ENCODE measurements around the gene ZNF683.
"Not testable (repeated sequence)": the region's sequence is repeated elsewhere in the genome, so short reads cannot be mapped to it uniquely, and the experiment has no call there.

ZNF683 gene

DNA sequence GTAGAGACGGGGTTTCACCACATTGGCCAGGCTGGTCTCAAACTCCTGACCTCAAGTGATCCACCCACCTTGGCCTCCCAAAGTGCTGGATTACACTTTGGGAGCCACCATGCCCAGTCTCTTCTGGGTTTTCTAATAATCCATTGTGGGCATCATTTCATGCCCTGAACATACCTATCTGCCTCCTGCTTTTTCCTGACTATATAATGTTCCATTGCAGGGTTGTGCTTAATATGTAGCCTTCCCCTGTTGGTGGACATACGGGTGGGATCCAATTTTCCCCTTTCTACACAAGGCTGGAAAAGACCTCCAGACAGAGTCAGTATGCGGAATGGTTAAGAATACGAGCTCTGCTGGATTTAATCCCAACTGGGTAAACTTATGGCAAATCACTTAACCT is 3.5 kb upstream of the ZNF683 start:
- no peak overlapping the region for H3K4me3 ChIP-seq (ENCODE audit: low read depth in 1 of 2, low read length in 2 of 2)
- H3K79me2 ChIP-seq (ENCODE audit: insufficient read depth, low read length), result no peaks in the 10 kb centered on the region
- H3K36me3 ChIP-seq (ENCODE audit: insufficient read depth, low read length), result no peaks in the 10 kb centered on the region
- no peak overlapping the region for H3K9ac ChIP-seq (ENCODE audit: low read depth, low read length)
- TF ChIP-seq EZH2 (IDR thresholded peaks at IDR 0.05; ENCODE audit: borderline replicate concordance, low read depth, low read length, severe bottlenecking), result no peak
- no peaks in the 10 kb centered on the region for H3K27me3 ChIP-seq (ENCODE audit: insufficient read depth, low read length, poor library complexity)
- no peak overlapping the region for H3K4me2 ChIP-seq (ENCODE audit: insufficient read depth, low read length)
- 0 out of 2 replicates have a peak, but pooled peaks cover 2% of the 10 kb centered on the region for H4K20me1 ChIP-seq (ENCODE audit: insufficient read depth, low read length)
- H3K9me3 ChIP-seq (ENCODE audit: insufficient read depth, low read length, severe bottlenecking), result no peaks in the 10 kb centered on the region
- no peak overlapping the region for H2AFZ ChIP-seq (ENCODE audit: low read depth, low read length)
- ATAC-seq (ENCODE audit: insufficient read depth, low read depth) (no peak), DNase-seq (no peak)
- H3K4me1 ChIP-seq (ENCODE audit: insufficient read depth, low read length), result peaks cover 24% of the 10 kb centered on the region
- H3K27ac ChIP-seq (ENCODE audit: low read length), result no peak overlapping the region

- H3K9me3 ChIP-seq (ENCODE audit: insufficient read depth, low read length, severe bottlenecking), result no peaks in the 10 kb centered on the region
- no peak overlapping the region for H3K4me2 ChIP-seq (ENCODE audit: insufficient read depth, low read length)
- no peak overlapping the region for H2AFZ ChIP-seq (ENCODE audit: low read depth, low read length)
- no peak overlapping the region for H3K4me3 ChIP-seq (ENCODE audit: low read depth in 1 of 2, low read length in 2 of 2)
- H4K20me1 ChIP-seq (ENCODE audit: insufficient read depth, low read length), result 0 out of 2 replicates have a peak, but pooled peaks cover 2% of the 10 kb centered on the region
- no peaks in the 10 kb centered on the region for H3K79me2 ChIP-seq (ENCODE audit: insufficient read depth, low read length)
- no peak for TF ChIP-seq EZH2 (IDR thresholded peaks at IDR 0.05; ENCODE audit: borderline replicate concordance, low read depth, low read length, severe bottlenecking)
- TF ChIP-seq, protein P1, sequence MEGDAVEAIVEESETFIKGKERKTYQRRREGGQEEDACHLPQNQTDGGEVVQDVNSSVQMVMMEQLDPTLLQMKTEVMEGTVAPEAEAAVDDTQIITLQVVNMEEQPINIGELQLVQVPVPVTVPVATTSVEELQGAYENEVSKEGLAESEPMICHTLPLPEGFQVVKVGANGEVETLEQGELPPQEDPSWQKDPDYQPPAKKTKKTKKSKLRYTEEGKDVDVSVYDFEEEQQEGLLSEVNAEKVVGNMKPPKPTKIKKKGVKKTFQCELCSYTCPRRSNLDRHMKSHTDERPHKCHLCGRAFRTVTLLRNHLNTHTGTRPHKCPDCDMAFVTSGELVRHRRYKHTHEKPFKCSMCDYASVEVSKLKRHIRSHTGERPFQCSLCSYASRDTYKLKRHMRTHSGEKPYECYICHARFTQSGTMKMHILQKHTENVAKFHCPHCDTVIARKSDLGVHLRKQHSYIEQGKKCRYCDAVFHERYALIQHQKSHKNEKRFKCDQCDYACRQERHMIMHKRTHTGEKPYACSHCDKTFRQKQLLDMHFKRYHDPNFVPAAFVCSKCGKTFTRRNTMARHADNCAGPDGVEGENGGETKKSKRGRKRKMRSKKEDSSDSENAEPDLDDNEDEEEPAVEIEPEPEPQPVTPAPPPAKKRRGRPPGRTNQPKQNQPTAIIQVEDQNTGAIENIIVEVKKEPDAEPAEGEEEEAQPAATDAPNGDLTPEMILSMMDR (IDR thresholded peaks at IDR 0.05; ENCODE audit: borderline replicate concordance, extremely low read depth, low read length, poor library complexity, severe bottlenecking), result no peak
- H3K9ac ChIP-seq (ENCODE audit: low read depth, low read length), result no peak overlapping the region
- peaks cover 27% of the 10 kb centered on the region for H3K4me1 ChIP-seq (ENCODE audit: insufficient read depth, low read length)
- ATAC-seq (ENCODE audit: insufficient read depth, low read depth) (no peak), DNase-seq (no peak)
- H3K36me3 ChIP-seq (ENCODE audit: insufficient read depth, low read length), result no peaks in the 10 kb centered on the region
- H3K27ac ChIP-seq (ENCODE audit: low read length), result no peak overlapping the region
- no peaks in the 10 kb centered on the region for H3K27me3 ChIP-seq (ENCODE audit: insufficient read depth, low read length, poor library complexity)
These were observed 2.5 kb upstream of the ZNF683 start for GRCh38 chr1:26375081-26375480.

DNA sequence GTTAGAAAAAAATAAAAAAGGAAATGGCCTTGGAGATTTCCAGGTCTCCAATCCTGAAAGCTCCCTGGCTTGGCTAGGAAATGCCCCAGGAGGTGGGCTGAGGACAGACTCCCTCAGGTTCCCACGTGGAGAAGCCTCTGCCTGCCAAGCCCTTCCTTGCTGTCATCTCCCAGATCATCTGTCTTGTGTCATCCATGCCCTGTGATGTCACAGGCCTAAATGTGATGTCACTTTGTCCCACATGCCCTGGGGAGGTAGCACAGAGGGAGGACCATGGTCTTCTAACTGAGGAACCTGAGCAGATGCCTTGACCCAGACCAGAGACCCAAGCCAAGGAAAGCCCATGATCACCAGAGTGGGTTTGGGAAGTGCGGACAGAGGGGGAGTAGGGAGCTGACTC is 1.8 kb upstream of the ZNF683 start:
- H3K4me1 ChIP-seq (ENCODE audit: insufficient read depth, low read length), result peaks cover 27% of the 10 kb centered on the region

GRCh38 chr1:26373789-26374188 is 1.2 kb upstream of the ZNF683 start:
- Histone ChIP-seq H3K27ac (ENCODE audit: low read length) (no peak overlapping the region), H4K20me1 (ENCODE audit: insufficient read depth, low read length) (0 out of 2 replicates have a peak, but pooled peaks cover 2% of the 10 kb centered on the region), H3K36me3 (ENCODE audit: insufficient read depth, low read length) (no peaks in the 10 kb centered on the region), H3K9me3 (ENCODE audit: insufficient read depth, low read length, severe bottlenecking) (no peaks in the 10 kb centered on the region), H3K4me1 (ENCODE audit: insufficient read depth, low read length) (peaks cover 23% of the 10 kb centered on the region), H3K4me3 (ENCODE audit: low read depth in 1 of 2, low read length in 2 of 2) (no peak overlapping the region), H2AFZ (ENCODE audit: low read depth, low read length) (no peak overlapping the region), H3K9ac (ENCODE audit: low read depth, low read length) (no peak overlapping the region), H3K27me3 (ENCODE audit: insufficient read depth, low read length, poor library complexity) (no peaks in the 10 kb centered on the region), H3K4me2 (ENCODE audit: insufficient read depth, low read length) (no peak overlapping the region), H3K79me2 (ENCODE audit: insufficient read depth, low read length) (no peaks in the 10 kb centered on the region)
- ATAC-seq (ENCODE audit: insufficient read depth, low read depth) (no peak), DNase-seq (no peak)
- no peak for TF ChIP-seq EZH2 (IDR thresholded peaks at IDR 0.05; ENCODE audit: borderline replicate concordance, low read depth, low read length, severe bottlenecking)
- TF ChIP-seq, protein P1 (IDR thresholded peaks at IDR 0.05; ENCODE audit: borderline replicate concordance, extremely low read depth, low read length, poor library complexity, severe bottlenecking), result no peak

More for the DNA sequence above, 1.8 kb upstream of the ZNF683 start:
- not testable (repeated sequence) for DNase-seq; H3K79me2 ChIP-seq (ENCODE audit: insufficient read depth, low read length); H3K27me3 ChIP-seq (ENCODE audit: insufficient read depth, low read length, poor library complexity); H3K9me3 ChIP-seq (ENCODE audit: insufficient read depth, low read length, severe bottlenecking); ATAC-seq (ENCODE audit: insufficient read depth, low read depth); H4K20me1 ChIP-seq (ENCODE audit: insufficient read depth, low read length); H3K4me3 ChIP-seq (ENCODE audit: low read depth in 1 of 2, low read length in 2 of 2); H3K36me3 ChIP-seq (ENCODE audit: insufficient read depth, low read length); H2AFZ ChIP-seq (ENCODE audit: low read depth, low read length); H3K27ac ChIP-seq (ENCODE audit: low read length); H3K4me2 ChIP-seq (ENCODE audit: insufficient read depth, low read length); H3K9ac ChIP-seq (ENCODE audit: low read depth, low read length)

Measured in DND-41 (cell line).